ENCODE data around the gene SLC25A13.
"Not testable (repeated sequence)": the region's sequence is repeated elsewhere in the genome, so short reads cannot be mapped to it uniquely, and the experiment has no call there.

Gene SLC25A13

GRCh38 chr7:96330193-96330592 lies 8.3 kb upstream of the SLC25A13 start:
- H3K4me3 ChIP-seq (ENCODE audit: low read depth, low read length) = no peak overlapping the region
- DNase-seq (ENCODE audit: low read depth) = no peak
- TF ChIP-seq MYC (IDR thresholded peaks at IDR 0.05; ENCODE audit: low read depth, low read length) (no peak), CTCF (IDR thresholded peaks at IDR 0.05; ENCODE audit: low read depth, low read length) (no peak), MAX (IDR thresholded peaks at IDR 0.05; ENCODE audit: low read depth, low read length) (no peak)

- DNase-seq (ENCODE audit: low read depth) = no peak
- TF ChIP-seq CTCF (IDR thresholded peaks at IDR 0.05; ENCODE audit: low read depth, low read length) (no peak), MAX (IDR thresholded peaks at IDR 0.05; ENCODE audit: low read depth, low read length) (no peak), POLR2A (IDR thresholded peaks at IDR 0.05; ENCODE audit: extremely low read depth, insufficient read length) (no peak), MYC (IDR thresholded peaks at IDR 0.05; ENCODE audit: low read depth, low read length) (no peak)
- no peak overlapping the region for H3K4me3 ChIP-seq (ENCODE audit: low read depth, low read length)
Measured at GRCh38 chr7:96329241-96329640, 7.3 kb upstream of the SLC25A13 start.

GRCh38 chr7:96328016-96328415 lies 6.1 kb upstream of the SLC25A13 start:
- TF ChIP-seq MAX (IDR thresholded peaks at IDR 0.05; ENCODE audit: low read depth, low read length) (no peak), MYC (IDR thresholded peaks at IDR 0.05; ENCODE audit: low read depth, low read length) (no peak)
- no peak for DNase-seq (ENCODE audit: low read depth)
- H3K4me3 ChIP-seq (ENCODE audit: low read depth, low read length) = no peak overlapping the region

- TF ChIP-seq CTCF (IDR thresholded peaks at IDR 0.05; ENCODE audit: low read depth, low read length) (no peak), MAX (IDR thresholded peaks at IDR 0.05; ENCODE audit: low read depth, low read length) (no peak), POLR2A (IDR thresholded peaks at IDR 0.05; ENCODE audit: extremely low read depth, insufficient read length) (no peak), MYC (IDR thresholded peaks at IDR 0.05; ENCODE audit: low read depth, low read length) (no peak)
- H3K4me3 ChIP-seq (ENCODE audit: low read depth, low read length) = no peak overlapping the region
- DNase-seq (ENCODE audit: low read depth) = no peak
Measured at GRCh38 chr7:96327429-96327828, 5.5 kb upstream of the SLC25A13 start.

GRCh38 chr7:96326752-96327151 lies 4.9 kb upstream of the SLC25A13 start:
- peak; percentile 71 for DNase-seq (ENCODE audit: low read depth)

GRCh38 chr7:96322847-96323461 lies 1.1 kb upstream of the SLC25A13 start:
- no peak for DNase-seq (ENCODE audit: low read depth)
- no peak overlapping the region for H3K4me3 ChIP-seq (ENCODE audit: low read depth, low read length)
- TF ChIP-seq POLR2A (IDR thresholded peaks at IDR 0.05; ENCODE audit: extremely low read depth, insufficient read length) (no peak), CTCF (IDR thresholded peaks at IDR 0.05; ENCODE audit: low read depth, low read length) (no peak), MYC (IDR thresholded peaks at IDR 0.05; ENCODE audit: low read depth, low read length) (no peak), MAX (IDR thresholded peaks at IDR 0.05; ENCODE audit: low read depth, low read length) (no peak)

More at GRCh38 chr7:96326752-96327151, 4.9 kb upstream of the SLC25A13 start:
- not testable (repeated sequence) for H3K4me3 ChIP-seq (ENCODE audit: low read depth, low read length)

GRCh38 chr7:96322373-96322695 lies 436 bp upstream of the SLC25A13 start:
- TF ChIP-seq POLR2A (IDR thresholded peaks at IDR 0.05; ENCODE audit: extremely low read depth, insufficient read length) = no peak
- TF ChIP-seq CTCF (IDR thresholded peaks at IDR 0.05; ENCODE audit: low read depth, low read length) = no peak
- no peak for TF ChIP-seq MYC (IDR thresholded peaks at IDR 0.05; ENCODE audit: low read depth, low read length)
- TF ChIP-seq MAX (IDR thresholded peaks at IDR 0.05; ENCODE audit: low read depth, low read length) = no peak
- no peak for DNase-seq (ENCODE audit: low read depth)
- H3K4me3 ChIP-seq (ENCODE audit: low read depth, low read length) = peak overlapping the region; percentile 83
